ENCODE results near the gene CORO2A.
"Not testable (repeated sequence)": the region's sequence is repeated elsewhere in the genome, so short reads cannot be mapped to it uniquely, and the experiment has no call there.

The CORO2A gene

DNA sequence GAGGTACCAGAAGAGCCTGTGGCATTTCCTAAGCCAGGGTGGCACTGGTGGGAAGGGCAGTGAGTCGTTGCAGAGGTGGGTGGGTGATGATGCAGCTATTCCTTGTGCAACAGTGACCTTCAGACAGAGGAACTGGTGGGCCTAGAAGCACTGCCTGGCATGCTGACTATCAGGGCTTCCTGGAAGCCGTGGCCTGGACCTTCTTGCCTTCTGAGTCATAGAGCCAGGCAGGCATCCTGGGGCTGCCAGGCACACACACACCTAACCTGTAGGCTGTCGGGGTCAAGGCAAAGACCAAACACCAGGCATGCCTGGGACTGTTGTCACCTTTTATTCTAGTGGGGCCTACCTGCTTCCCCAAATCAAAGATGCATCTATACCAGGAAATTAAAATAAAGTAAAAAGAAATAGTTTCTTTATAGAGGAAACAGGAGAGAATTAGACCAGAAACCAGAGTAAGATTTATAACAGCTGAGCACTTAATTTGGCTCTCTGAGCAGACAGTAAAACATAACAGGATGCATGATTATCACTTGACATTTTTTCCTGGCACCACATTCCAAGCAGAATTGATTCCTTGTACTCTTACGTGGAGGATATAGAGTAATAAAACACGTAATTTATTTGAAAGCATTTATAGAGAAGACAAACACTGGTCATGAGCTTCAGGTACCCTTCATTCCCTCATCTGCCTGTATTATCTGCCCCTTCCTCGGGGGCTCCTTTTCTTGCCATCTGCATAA is 110.8 kb downstream of the CORO2A start:
- DNase-seq (ENCODE audit: low read depth) = no peak

GRCh38 chr9:98080780-98081179 is 111.7 kb downstream of the CORO2A start:
- no peak for DNase-seq (ENCODE audit: low read depth)

DNA sequence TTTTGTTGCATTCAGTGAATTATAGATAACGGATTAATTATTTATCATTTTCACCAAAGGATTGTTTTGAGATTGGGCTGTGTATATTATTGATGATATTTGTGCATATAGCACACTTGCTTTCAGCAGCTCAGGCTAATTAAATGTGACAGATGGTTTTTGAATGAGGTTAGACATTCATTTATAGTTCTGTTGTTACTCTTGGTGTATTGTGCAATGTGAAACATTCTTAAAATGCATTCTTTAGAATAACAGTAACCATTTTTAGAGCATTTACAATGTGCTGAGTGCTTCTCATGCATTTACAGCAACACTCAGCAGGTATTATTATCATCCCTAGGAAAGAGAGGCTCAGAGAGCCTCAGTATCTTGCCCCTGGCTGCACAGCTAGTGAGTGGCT is 112.1 kb downstream of the CORO2A start:
- no peak for DNase-seq (ENCODE audit: low read depth)

GRCh38 chr9:98078895-98079294 is 113.5 kb downstream of the CORO2A start:
- DNase-seq (ENCODE audit: low read depth) = no peak

- not testable (repeated sequence) for DNase-seq (ENCODE audit: low read depth)
Observed at GRCh38 chr9:98076514-98076890, 115.9 kb downstream of the CORO2A start.

DNA sequence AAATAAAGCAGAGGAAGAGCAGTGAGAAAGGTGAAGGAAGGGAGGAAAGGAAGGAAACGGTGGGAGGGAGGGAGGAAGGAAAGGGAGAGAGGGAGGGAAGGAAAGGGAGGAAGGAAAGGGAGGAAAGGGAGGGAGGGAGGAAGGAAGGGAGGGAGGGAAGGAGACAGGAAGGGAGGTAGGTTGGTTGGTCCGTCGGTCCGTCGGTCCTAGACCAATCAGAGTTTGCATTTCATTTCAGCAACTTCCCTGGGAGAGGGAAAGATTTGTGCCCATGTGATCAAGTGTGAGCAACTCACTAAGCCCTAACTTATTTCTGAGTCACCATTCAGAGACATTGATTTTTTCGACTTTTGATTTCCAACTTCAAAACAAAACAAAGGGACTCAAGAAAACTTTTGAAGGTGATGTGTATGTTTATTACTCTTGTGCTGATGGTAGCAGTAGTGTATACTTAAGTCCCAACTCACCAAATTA is 117.1 kb downstream of the CORO2A start:
- DNase-seq (ENCODE audit: low read depth) = no peak

DNA sequence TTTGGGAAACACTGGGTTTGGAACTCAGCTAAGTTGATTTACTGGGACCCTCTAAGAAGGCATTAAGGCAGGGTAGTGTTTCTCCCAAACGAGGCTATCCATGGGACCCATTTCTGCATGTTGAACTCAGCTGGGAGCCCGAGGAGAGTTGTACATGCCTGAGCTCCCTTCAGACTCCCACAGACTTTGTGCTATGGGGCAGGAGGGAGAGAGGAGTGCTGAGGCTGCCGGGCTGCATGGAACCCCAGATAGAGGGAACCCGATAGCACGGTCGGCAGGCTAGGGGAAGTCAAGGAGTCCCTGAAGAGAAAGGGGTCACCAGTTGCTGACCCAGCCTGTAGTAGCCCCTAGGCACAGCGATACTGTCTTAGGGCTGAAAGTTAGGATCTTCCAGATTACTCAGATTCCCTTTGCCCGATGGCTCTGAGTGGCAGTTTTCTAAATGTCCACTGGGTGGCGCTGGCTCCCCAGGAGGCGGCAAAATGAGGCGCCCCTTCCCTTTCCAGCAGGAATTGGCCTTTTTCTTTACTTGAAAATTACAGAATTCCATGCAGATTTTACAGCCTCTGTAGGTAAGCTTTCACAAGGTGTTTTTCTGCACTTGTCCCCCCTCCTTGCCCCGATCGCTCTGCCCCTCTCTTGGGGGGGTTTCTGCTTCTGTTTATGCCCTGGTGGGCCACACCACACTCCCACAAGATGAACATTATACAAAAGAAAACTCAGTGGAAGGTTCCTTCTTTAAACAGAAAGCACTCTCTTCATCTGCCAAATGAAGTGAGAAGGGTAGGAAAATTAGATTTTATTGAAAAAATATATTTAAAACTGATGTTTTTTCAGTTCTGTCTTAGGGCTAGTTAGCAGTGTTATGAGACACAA is 118.1 kb downstream of the CORO2A start:
- DNase-seq (ENCODE audit: low read depth) = peak; percentile 42

DNA sequence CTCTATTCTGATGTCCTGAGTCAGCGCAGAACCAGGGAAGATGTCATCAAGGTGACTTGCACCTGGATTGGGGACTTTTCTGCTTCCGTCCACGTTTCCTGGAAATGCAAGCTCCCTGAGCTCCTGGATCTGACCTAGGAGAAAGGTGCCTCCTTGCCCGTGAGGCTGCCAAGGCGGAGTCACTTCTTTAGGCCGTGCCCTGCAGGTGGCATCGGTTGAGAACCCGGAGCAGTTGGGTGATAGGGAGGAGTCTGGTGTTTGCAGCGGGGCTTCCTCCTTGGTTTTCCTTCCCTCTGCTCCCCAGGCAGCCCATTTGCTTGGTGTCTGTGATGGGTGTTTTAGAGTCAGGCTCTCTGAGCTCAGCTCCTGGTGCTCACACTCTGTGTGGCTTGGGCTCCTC is 120.7 kb downstream of the CORO2A start:
- DNase-seq (ENCODE audit: low read depth) = no peak

Data from stimulated activated CD8-positive, alpha-beta memory T cell treated with anti-CD3 and anti-CD28 coated beads, Interleukin-4, amount 100 ng/mL, for 24 hours (primary cell).